A549 treated with ZK216348 at 1 μM for 4 hours (cell line): ENCODE results near the gene PPP3R2. TPM values are rescaled to one million over a fixed set of nuclear protein-coding genes. Genes with fewer than 3 reads are reported as not detected.

Source experiments
- total RNA-seq: library from RNA; stranded (reverse); fragments of 200-300 nt; extraction: Qiagen RNA extraction; gene quantifications from 5 replicates; pipeline ENCODE4 v1.2.3, GENCODE V29; 2022; ENCODE audit warnings: low read depth

PPP3R2 gene
- not detected in 5 replicates for total RNA-seq

GRCh38 chr9:101594796-101595195 lies at the start of gene PPP3R2:
Gene PPP3R2, minus strand, starts transcription at chr9:101594969. Its CDS starts 48 bp downstream, at chr9:101594921.

Other genes with a start within 250 kb of the PPP3R2 start
- 0.42 to 0.57 TPM (median 0.51 TPM) in 5 replicates for gene BAAT, start 210.0 kb downstream of the PPP3R2 start, total RNA-seq
- 12.1 to 25.8 TPM (median 13.7 TPM) in 5 replicates for gene MRPL50, start 196.4 kb downstream of the PPP3R2 start, total RNA-seq
- gene ZNF189, start 196.1 kb downstream of the PPP3R2 start, total RNA-seq, result 7.0 to 9.9 TPM (median 7.1 TPM) in 5 replicates
- gene ALDOB, start 159.2 kb downstream of the PPP3R2 start, total RNA-seq, result not detected in 5 replicates
- 20.4 to 25.0 TPM (median 24.8 TPM) in 5 replicates for gene RNF20, start 61.1 kb downstream of the PPP3R2 start, total RNA-seq
- not detected in 5 replicates for gene GRIN3A, start 143.7 kb upstream of the PPP3R2 start, total RNA-seq